MCF 10A (cell line): ENCODE data around the gene BAIAP2L1. TPM values are rescaled to one million over a fixed set of nuclear protein-coding genes. Genes with fewer than 3 reads are reported as not detected.
"Not testable (repeated sequence)": the region's sequence is repeated elsewhere in the genome, so short reads cannot be mapped to it uniquely, and the experiment has no call there.

ENCODE experiments used
- BruUV-seq: library from RNA; stranded (reverse); fragments of 400-500 nt; replicated peaks from 2 replicates; lab custom pipeline; 2021; lab: Mats Ljungman, UMichigan
- CTCF ChIA-PET: fragments of 300-600 bp; sonication (Branson Sonifier 250); formaldehyde crosslinking; extraction: SDS; loops from one replicate; lab custom pipeline; 2021; ENCODE audit warnings: antibody characterized with exemption, inconsistent platforms; lab: Yijun Ruan, JAX
- POLR2A ChIA-PET: fragments of 300-600, 350-650 bp; sonication (Branson Sonifier 250); formaldehyde crosslinking; extraction: SDS; loops from one replicate; lab custom pipeline; 2020; ENCODE audit warnings: antibody characterized with exemption, inconsistent platforms; lab: Yijun Ruan, JAX
- DNase-seq: peaks from one replicate; pipeline ENCODE4 v3.0.0-alpha.2; 2018; ENCODE audit not compliant: unreplicated experiment
- H3K27ac Mint-ChIP-seq: one replicate; pipeline ENCODE4 v1.8.0; 2022; ENCODE audit warnings: mild to moderate bottlenecking, low read depth, mixed read lengths; ENCODE audit not compliant: unreplicated experiment
- H3K27me3 Mint-ChIP-seq: one replicate; pipeline ENCODE4 v1.8.0; 2022; ENCODE audit warnings: mixed read lengths; ENCODE audit not compliant: insufficient read depth, unreplicated experiment
- H3K36me3 Mint-ChIP-seq: one replicate; pipeline ENCODE4 v1.8.0; 2022; ENCODE audit warnings: mild to moderate bottlenecking, moderate library complexity, mixed read lengths; ENCODE audit not compliant: insufficient read depth, unreplicated experiment
- H3K4me1 Mint-ChIP-seq: one replicate; pipeline ENCODE4 v1.8.0; 2022; ENCODE audit warnings: mixed read lengths; ENCODE audit not compliant: insufficient read depth, unreplicated experiment
- H3K4me3 Mint-ChIP-seq: one replicate; pipeline ENCODE4 v1.8.0; 2022; ENCODE audit warnings: mild to moderate bottlenecking, moderate library complexity, mixed read lengths; ENCODE audit not compliant: unreplicated experiment
- H3K9me3 Mint-ChIP-seq: one replicate; pipeline ENCODE4 v1.8.0; 2022; ENCODE audit warnings: mixed read lengths; ENCODE audit not compliant: unreplicated experiment
- intact Hi-C: fragments of 100-400 bp; cut with micrococcal nuclease; formaldehyde crosslinking; loops from 2 replicates; pipeline ENCODE4 v1.14.1; 2022
- total RNA-seq: library from RNA; stranded (reverse); gene quantifications from 2 replicates; pipeline ENCODE4 v1.2.3, GENCODE V29; 2022
- TF ChIP-seq, protein P1 (sequence below): fragments of 200-600 bp; IDR thresholded peaks from one replicate; pipeline ENCODE4 v1.8.0; 2022; ENCODE audit warnings: antibody characterized with exemption, mild to moderate bottlenecking; ENCODE audit not compliant: unreplicated experiment

Gene BAIAP2L1
- total RNA-seq, 1 experiment from 2014 or later: 60.2 TPM

DNA sequence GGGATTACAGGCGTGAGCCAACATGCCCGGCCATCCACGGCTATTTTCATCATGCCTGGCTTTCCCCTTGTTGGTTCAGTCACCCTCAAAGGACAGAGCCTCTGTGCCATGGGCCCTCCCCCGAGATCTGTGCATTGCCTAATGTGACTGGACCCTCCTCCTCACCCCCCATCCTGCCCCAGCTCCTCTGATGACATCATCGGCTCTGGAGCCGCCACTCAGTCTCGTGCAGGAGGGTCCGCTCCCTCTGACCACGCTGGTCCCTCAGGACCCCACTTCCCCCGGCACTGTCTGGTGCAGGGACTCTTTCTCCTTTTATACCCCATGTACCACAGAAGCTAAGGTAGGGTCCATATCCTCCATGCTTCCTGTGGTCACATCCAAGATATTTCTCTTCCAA, 33.2 kb upstream of the BAIAP2L1 start:
- Mint-ChIP-seq H3K27ac (no peak overlapping the region), H3K4me3 (no peak overlapping the region), H3K4me1 (peaks cover 6% of the 10 kb centered on the region), H3K36me3 (no peaks in the 10 kb centered on the region), H3K27me3 (peaks cover 17% of the 10 kb centered on the region), H3K9me3 (peaks cover 1% of the 10 kb centered on the region)
- ChIA-PET POLR2A (interaction anchor here (0.6 to 0.7 kb wide), 2 partner anchors 241 to 407 kb away, joined by 3 read pairs; no protein-coding TSS in a partner anchor), CTCF (interaction anchor here (0.6 to 23.8 kb wide), 11 partner anchors 13 to 402 kb away, joined by 3 to 515 read pairs (median 4); no protein-coding TSS in a partner anchor)
- BruUV-seq: no TSS peak
- TF ChIP-seq, protein P1, sequence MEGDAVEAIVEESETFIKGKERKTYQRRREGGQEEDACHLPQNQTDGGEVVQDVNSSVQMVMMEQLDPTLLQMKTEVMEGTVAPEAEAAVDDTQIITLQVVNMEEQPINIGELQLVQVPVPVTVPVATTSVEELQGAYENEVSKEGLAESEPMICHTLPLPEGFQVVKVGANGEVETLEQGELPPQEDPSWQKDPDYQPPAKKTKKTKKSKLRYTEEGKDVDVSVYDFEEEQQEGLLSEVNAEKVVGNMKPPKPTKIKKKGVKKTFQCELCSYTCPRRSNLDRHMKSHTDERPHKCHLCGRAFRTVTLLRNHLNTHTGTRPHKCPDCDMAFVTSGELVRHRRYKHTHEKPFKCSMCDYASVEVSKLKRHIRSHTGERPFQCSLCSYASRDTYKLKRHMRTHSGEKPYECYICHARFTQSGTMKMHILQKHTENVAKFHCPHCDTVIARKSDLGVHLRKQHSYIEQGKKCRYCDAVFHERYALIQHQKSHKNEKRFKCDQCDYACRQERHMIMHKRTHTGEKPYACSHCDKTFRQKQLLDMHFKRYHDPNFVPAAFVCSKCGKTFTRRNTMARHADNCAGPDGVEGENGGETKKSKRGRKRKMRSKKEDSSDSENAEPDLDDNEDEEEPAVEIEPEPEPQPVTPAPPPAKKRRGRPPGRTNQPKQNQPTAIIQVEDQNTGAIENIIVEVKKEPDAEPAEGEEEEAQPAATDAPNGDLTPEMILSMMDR: no peak
- DNase-seq: no peak
- intact Hi-C loops: no loop called here

DNA sequence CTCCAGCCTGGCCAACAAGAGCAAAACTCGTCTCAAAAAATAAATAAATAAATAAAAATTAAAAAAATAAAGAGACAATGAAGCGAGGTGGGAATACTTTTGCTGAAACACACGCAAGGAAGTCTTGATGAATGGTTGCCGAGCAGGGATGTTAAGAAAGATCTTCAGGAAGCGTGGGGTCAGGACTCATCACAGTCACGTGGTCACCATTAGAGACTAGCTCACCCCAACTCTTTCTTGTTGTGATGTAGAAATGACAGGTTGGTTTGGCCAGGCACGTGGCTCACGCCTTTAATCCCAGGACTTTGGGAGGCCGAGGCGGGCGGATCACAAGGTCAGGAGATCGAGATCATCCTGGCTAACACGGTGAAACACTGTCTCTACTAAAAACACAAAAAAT, 28.9 kb upstream of the BAIAP2L1 start:
- no peak overlapping the region for H3K27ac Mint-ChIP-seq
- CTCF ChIA-PET: interaction anchor here (0.8 to 23.8 kb wide), 4 partner anchors 315 to 428 kb away, joined by 3 to 515 read pairs (median 44); no protein-coding TSS in a partner anchor
- no peaks in the 10 kb centered on the region for H3K36me3 Mint-ChIP-seq
- POLR2A ChIA-PET: interaction anchor here (0.6 kb wide), 1 partner anchor 277 kb away, joined by 3 read pairs; no protein-coding TSS in a partner anchor
- TF ChIP-seq, protein P1: no peak
- DNase-seq: no peak
- H3K27me3 Mint-ChIP-seq: no peaks in the 10 kb centered on the region
- H3K4me3 Mint-ChIP-seq: no peak overlapping the region
- peaks cover 6% of the 10 kb centered on the region for H3K4me1 Mint-ChIP-seq
- BruUV-seq: no TSS peak
- intact Hi-C loops: no loop called here
- H3K9me3 Mint-ChIP-seq: no peaks in the 10 kb centered on the region

DNA sequence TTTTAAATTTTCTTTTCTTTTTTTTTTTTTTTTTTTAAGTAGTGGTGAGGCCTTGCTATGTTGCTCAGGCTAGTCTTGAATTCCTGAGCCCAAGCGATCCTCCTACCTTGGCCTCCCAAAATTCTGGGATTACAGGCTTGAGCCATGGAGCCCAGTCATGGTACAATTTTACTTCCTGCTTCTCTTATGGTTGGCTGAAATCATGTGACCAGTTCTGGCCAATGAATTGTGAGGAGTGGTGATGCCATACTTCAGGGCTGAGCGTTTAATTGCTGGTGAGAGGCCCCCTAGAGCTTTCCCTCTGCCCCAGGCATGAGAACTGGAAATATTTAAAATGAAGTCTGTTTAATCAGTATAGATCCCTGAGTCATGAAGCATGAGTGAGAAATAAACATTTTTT, 22.2 kb upstream of the BAIAP2L1 start:
- peaks cover 7% of the 10 kb centered on the region for H3K4me1 Mint-ChIP-seq
- peak; percentile 23 for DNase-seq
- intact Hi-C loops: no loop called here
- BruUV-seq: no TSS peak
- CTCF ChIA-PET: interaction anchor here (0.6 to 23.8 kb wide), 4 partner anchors 12 to 536 kb away, joined by 4 to 515 read pairs (median 5); no protein-coding TSS in a partner anchor
- H3K9me3 Mint-ChIP-seq: no peaks in the 10 kb centered on the region
- TF ChIP-seq, protein P1: no peak
- no peaks in the 10 kb centered on the region for H3K27me3 Mint-ChIP-seq
- POLR2A ChIA-PET: interaction anchor here (0.9 kb wide), 1 partner anchor 508 kb away, joined by 3 read pairs; no protein-coding TSS in a partner anchor
- no peak overlapping the region for H3K27ac Mint-ChIP-seq
- no peaks in the 10 kb centered on the region for H3K36me3 Mint-ChIP-seq
- H3K4me3 Mint-ChIP-seq: no peak overlapping the region

DNA sequence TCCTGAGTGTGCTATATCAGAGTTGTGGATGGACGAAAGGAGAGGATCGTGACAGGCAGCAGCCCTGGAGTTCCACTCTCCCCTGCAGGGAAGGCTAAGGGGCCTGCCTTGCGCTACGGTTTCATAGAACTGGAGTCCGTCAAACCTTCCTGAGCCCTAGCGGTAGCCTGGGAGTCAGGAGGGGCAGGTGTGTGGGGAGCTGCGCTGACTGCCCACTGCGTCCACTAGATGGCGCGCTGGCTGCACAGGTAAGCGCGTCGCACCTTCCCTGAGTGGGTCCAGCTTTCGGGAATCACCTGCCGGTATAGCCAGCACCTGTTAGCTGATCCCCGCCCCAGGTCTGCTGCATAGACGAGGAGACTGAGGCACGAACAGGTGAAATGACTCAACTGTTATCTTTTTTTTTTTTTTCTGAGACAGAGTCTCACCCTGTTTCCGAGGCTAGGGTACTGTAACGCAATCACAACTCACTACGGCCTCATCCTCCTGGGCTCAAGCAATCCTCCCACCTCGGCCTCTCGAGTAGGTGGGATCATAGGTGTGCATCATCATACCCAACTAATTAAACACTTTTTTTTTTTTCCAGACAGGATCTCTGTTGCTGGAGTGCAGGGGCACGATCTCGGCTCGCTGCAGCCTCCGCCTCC, 20.2 kb upstream of the BAIAP2L1 start:
- Mint-ChIP-seq H3K9me3 (no peaks in the 10 kb centered on the region), H3K27me3 (no peaks in the 10 kb centered on the region), H3K4me1 (peaks cover 16% of the 10 kb centered on the region), H3K36me3 (no peaks in the 10 kb centered on the region), H3K4me3 (no peak overlapping the region), H3K27ac (no peak overlapping the region)
- DNase-seq: peak; percentile 87
- intact Hi-C loops: no loop called here
- no TSS peak for BruUV-seq
- POLR2A ChIA-PET: interaction anchor here (1.0 kb wide), 1 partner anchor 493 kb away, joined by 3 read pairs; no protein-coding TSS in a partner anchor
- CTCF ChIA-PET: interaction anchor here (0.6 to 23.8 kb wide), 44 partner anchors 9 to 1509 kb away, joined by 3 to 515 read pairs (median 4); no protein-coding TSS in a partner anchor
- TF ChIP-seq, protein P1: peak; percentile 98

DNA sequence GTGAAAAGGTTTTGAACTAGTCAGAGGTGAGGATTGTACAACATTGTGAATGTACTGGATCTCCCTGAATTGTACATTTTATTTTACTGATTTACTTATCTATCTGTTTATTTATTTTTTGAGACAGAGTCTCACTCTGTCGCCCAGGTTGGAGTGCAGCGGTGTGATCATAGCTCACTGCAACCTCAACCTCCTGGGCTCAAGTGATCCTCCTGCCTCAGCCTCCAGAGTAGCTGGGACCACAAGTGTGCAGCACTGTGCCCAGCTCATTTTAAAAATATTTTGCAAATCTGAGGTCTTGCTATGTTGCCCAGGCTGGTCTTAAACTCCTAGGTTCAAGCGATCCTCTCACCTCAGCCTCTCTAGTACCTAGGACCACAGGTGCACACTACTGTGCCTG, 19.1 kb upstream of the BAIAP2L1 start:
- H3K36me3 Mint-ChIP-seq, H3K9me3 Mint-ChIP-seq, BruUV-seq, H3K27ac Mint-ChIP-seq, DNase-seq, H3K27me3 Mint-ChIP-seq, H3K4me3 Mint-ChIP-seq: not testable (repeated sequence)
- ChIA-PET CTCF (interaction anchor here (0.6 to 23.8 kb wide), 28 partner anchors 8 to 1983 kb away, joined by 3 to 515 read pairs (median 4); no protein-coding TSS in a partner anchor), POLR2A (interaction anchor here (1.6 kb wide), 1 partner anchor 135 kb away, joined by 5 read pairs; no protein-coding TSS in a partner anchor)
- peaks cover 16% of the 10 kb centered on the region for H3K4me1 Mint-ChIP-seq
- intact Hi-C loops: loop anchor here (5.0 kb wide), 1 partner anchor 68 kb away; no protein-coding TSS in a partner anchor
